IMR-90 (cell line): Measurements from ENCODE around the gene HPSE. TPM values are rescaled to one million over a fixed set of nuclear protein-coding genes. Genes with fewer than 3 reads are reported as not detected.

Experiments used
- ATAC-seq: fragments of 200-7000 bp; cut with Tn5 transposase; 2 replicates; pipeline ENCODE4 v1.9.1; 2020; ENCODE audit warnings: low read depth, mild to moderate bottlenecking, moderate library complexity
- BruUV-seq: library from RNA; stranded (reverse); fragments of 400-500 nt; replicated peaks from 2 replicates; lab custom pipeline; 2021; lab: Mats Ljungman, UMichigan
- CTCF ChIA-PET: fragments of 300-600 bp; formaldehyde crosslinking; extraction: SDS; loops from one replicate; lab custom pipeline; 2021; ENCODE audit warnings: antibody characterized with exemption; lab: Yijun Ruan, JAX
- POLR2A ChIA-PET: fragments of 300-600 bp; sonication (Branson Sonifier 250); formaldehyde crosslinking; loops from one replicate; lab custom pipeline; 2022; ENCODE audit warnings: antibody characterized with exemption; ENCODE audit not compliant: unreplicated experiment; lab: Charles Lee
- DNase-seq: peaks from one replicate; pipeline ENCODE4 v3.0.0; 2013
- H2AFZ ChIP-seq: replicated peaks from 2 replicates; pipeline ENCODE3; 2013; ENCODE audit warnings: low read length, mild to moderate bottlenecking; ENCODE audit not compliant: poor library complexity
- H2AK5ac ChIP-seq: 2 replicates; pipeline ENCODE4 v1.6.1; 2013; ENCODE audit warnings: low read depth, low read length, inconsistent platforms
- H2AK9ac ChIP-seq: replicated peaks from 2 replicates; pipeline ENCODE3; 2013; ENCODE audit warnings: mild to moderate bottlenecking, low read depth, low read length, moderate library complexity; ENCODE audit not compliant: poor library complexity
- H2BK120ac ChIP-seq: 2 replicates; pipeline ENCODE4 v1.6.1; 2013; ENCODE audit warnings: low read depth, low read length, inconsistent platforms
- H2BK15ac ChIP-seq: 3 replicates; pipeline ENCODE4 v1.6.1; 2013; ENCODE audit warnings: low read depth, low read length, inconsistent platforms
- H2BK20ac ChIP-seq: 2 replicates; pipeline ENCODE4 v1.6.1; 2013; ENCODE audit warnings: low read depth, mild to moderate bottlenecking, inconsistent platforms, low read length, moderate library complexity
- H2BK5ac ChIP-seq: 2 replicates; pipeline ENCODE4 v1.6.1; 2013; ENCODE audit warnings: mild to moderate bottlenecking, low read depth, low read length, inconsistent platforms; ENCODE audit not compliant: poor library complexity, severe bottlenecking
- H3K14ac ChIP-seq: replicated peaks from 2 replicates; pipeline ENCODE4 v1.6.1; 2013; ENCODE audit warnings: low read depth, low read length, inconsistent platforms
- H3K18ac ChIP-seq: 2 replicates; pipeline ENCODE4 v1.6.1; 2013; ENCODE audit warnings: low read depth, low read length, control low read depth
- H3K23ac ChIP-seq: 2 replicates; pipeline ENCODE4 v1.6.1; 2013; ENCODE audit warnings: low read depth, low read length, inconsistent platforms
- H3K27ac ChIP-seq: 2 replicates; pipeline ENCODE4 v1.5.1; 2013; ENCODE audit warnings: mild to moderate bottlenecking, control low read depth, low read length; ENCODE audit not compliant: insufficient read depth
- H3K27me3 ChIP-seq: 2 replicates; pipeline ENCODE4 v1.6.1; 2013; ENCODE audit warnings: low read length; ENCODE audit not compliant: control insufficient read depth, insufficient read depth
- H3K36me3 ChIP-seq: 2 replicates; pipeline ENCODE4 v1.6.1; 2013; ENCODE audit warnings: low read length, mixed read lengths; ENCODE audit not compliant: control insufficient read depth, insufficient read depth
- H3K4ac ChIP-seq: 2 replicates; pipeline ENCODE4 v1.6.1; 2013; ENCODE audit warnings: low read depth, low read length, inconsistent platforms
- H3K4me1 ChIP-seq: 2 replicates; pipeline ENCODE4 v1.6.1; 2013; ENCODE audit warnings: low read length, mixed read lengths; ENCODE audit not compliant: control insufficient read depth, insufficient read depth
- H3K4me2 ChIP-seq: 2 replicates; pipeline ENCODE4 v1.6.1; 2013; ENCODE audit warnings: low read depth, mild to moderate bottlenecking, control low read depth, low read length, moderate library complexity
- H3K4me3 ChIP-seq: 2 replicates; pipeline ENCODE4 v1.5.1; 2013; ENCODE audit warnings: low read depth, mild to moderate bottlenecking, control low read depth, low read length, moderate library complexity; ENCODE audit not compliant: insufficient read depth
- H3K56ac ChIP-seq: 2 replicates; pipeline ENCODE4 v1.6.1; 2013; ENCODE audit warnings: low read length, inconsistent platforms; ENCODE audit not compliant: insufficient read depth; ENCODE audit errors: extremely low read depth
- H3K79me1 ChIP-seq, 2 experiments: 2 replicates each; pipeline ENCODE4 v1.6.1; 2013; ENCODE audit warnings: low read length in 2 of 2, inconsistent platforms in 1 of 2, low read depth in 1 of 2
- H3K9ac ChIP-seq: 2 replicates; pipeline ENCODE4 v1.6.1; 2013; ENCODE audit warnings: low read depth, low read length, control low read depth
- H3K9me1 ChIP-seq: 2 replicates; pipeline ENCODE4 v1.6.1; 2013; ENCODE audit warnings: low read length, inconsistent platforms; ENCODE audit not compliant: insufficient read depth
- H3K9me3 ChIP-seq: 2 replicates; pipeline ENCODE4 v1.6.1; 2013; ENCODE audit warnings: low read length; ENCODE audit not compliant: control insufficient read depth, insufficient read depth
- H4K20me1 ChIP-seq: 2 replicates; pipeline ENCODE4 v1.6.1; 2013; ENCODE audit warnings: low read length, inconsistent platforms; ENCODE audit not compliant: insufficient read depth
- H4K5ac ChIP-seq: 2 replicates; pipeline ENCODE4 v1.6.1; 2013; ENCODE audit warnings: mild to moderate bottlenecking, low read depth, low read length, control low read depth
- H4K8ac ChIP-seq, 2 experiments: 2 replicates each; pipeline ENCODE4 v1.6.1; 2013; ENCODE audit warnings: low read depth in 2 of 2, low read length in 2 of 2, control low read depth in 1 of 2, inconsistent platforms in 1 of 2
- H4K91ac ChIP-seq: 2 replicates; pipeline ENCODE4 v1.6.1; 2013; ENCODE audit warnings: low read depth, low read length, inconsistent platforms; ENCODE audit not compliant: insufficient read depth
- CEBPB ChIP-seq: IDR thresholded peaks from 2 replicates; pipeline ENCODE4 v1.6.1; 2012; ENCODE audit warnings: low read depth, low read length, improper control_type of control experiment
- FOS ChIP-seq: fragments of 150-350 bp; IDR thresholded peaks from 2 replicates; pipeline ENCODE4 v1.6.1; 2016; ENCODE audit warnings: low read depth, low read length
- MXI1 ChIP-seq: IDR thresholded peaks from 2 replicates; pipeline ENCODE4 v1.6.1; 2012; ENCODE audit warnings: low read depth, mild to moderate bottlenecking, low read length, moderate library complexity, borderline replicate concordance
- NFE2L2 ChIP-seq: fragments of 150-350 bp; IDR thresholded peaks from 2 replicates; pipeline ENCODE4 v1.6.1; 2016; ENCODE audit warnings: low read depth, mild to moderate bottlenecking, low read length
- POLR2A ChIP-seq: IDR thresholded peaks from 2 replicates; pipeline ENCODE4 v1.6.1; 2012; ENCODE audit warnings: mild to moderate bottlenecking, low read depth, low read length
- RFX5 ChIP-seq: IDR thresholded peaks from 2 replicates; pipeline ENCODE4 v1.8.0; 2012; ENCODE audit warnings: low read depth, mild to moderate bottlenecking, low read length, moderate library complexity
- WGBS, 2 experiments: methylation state at CpG; one replicate each; pipeline versions ENCODE4 v1.1.5 to v1.1.7; 2013; ENCODE audit warnings: missing lambda C conversion rate in 2 of 2; ENCODE audit not compliant: insufficient read length in 1 of 2; ENCODE audit errors: extremely low coverage in 2 of 2; 5-methylcytosine and 5-hydroxymethylcytosine counted together
- dilution Hi-C: fragments of 300-500 bp; cut with HindIII; formaldehyde crosslinking; loops from one replicate; pipeline ENCODE4 v1.14.3; 2018; ENCODE audit warnings: low sequenced_read_pairs; ENCODE audit not compliant: unreplicated experiment
- in situ Hi-C: fragments of 300-500 bp; cut with MboI; formaldehyde crosslinking; loops from 3 replicates; pipeline ENCODE4 v1.14.3; 2019; ENCODE audit warnings: low sequenced_read_pairs, inconsistent platforms, mixed read lengths
- intact Hi-C: fragments of 100-400 bp; cut with micrococcal nuclease; formaldehyde crosslinking; loops from 2 replicates; pipeline ENCODE4 v1.10.0; 2022
- polyA plus RNA-seq, 3 experiments: library from polyadenylated mRNA; depleted of rRNA; stranded (reverse); fragments of >200 nt; gene quantifications; 2 replicates each; pipeline ENCODE4 v1.2.3, GENCODE V29; 2012; ENCODE audit warnings: low replicate concordance in 1 of 3
- total RNA-seq: library from RNA; depleted of rRNA; stranded (reverse); fragments of >200 nt; gene quantifications from 2 replicates; pipeline ENCODE4 v1.2.3, GENCODE V29; 2012
- TF ChIP-seq, protein P1 (sequence below): fragments of 150-350 bp; IDR thresholded peaks from 2 replicates; pipeline ENCODE4 v1.6.1; 2016; ENCODE audit warnings: low read depth, mild to moderate bottlenecking, low read length, moderate library complexity, borderline replicate concordance

HPSE gene
- total and polyA plus RNA-seq, 2 of the 4 experiments (the other 2 are of a cell fraction), result under 0.01 to 0.09 TPM

DNA sequence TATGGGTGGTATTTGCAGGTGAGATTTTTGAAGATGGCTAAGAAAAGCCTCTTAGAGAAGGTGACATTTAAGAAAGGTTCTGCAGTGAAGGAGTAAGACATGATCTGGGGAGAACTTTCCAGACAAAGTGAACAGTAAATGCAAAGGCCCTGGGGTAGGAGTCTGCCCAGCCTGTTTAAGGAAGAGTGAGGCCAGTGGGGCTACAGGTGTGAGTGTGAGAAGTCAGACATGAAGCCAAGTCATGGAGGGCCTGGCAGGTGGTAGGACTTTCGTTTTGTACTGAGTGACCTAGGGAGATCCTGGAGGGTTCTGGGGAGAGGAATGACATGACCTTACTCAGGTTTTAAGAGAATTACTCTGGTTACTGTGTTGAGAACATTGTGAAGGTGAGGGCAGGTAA lies 71.5 kb downstream of the HPSE start:
- POLR2A ChIA-PET, result no interaction called here

More for the DNA sequence above, 71.5 kb downstream of the HPSE start:
- H3K14ac ChIP-seq, result no peak overlapping the region
- H3K4me3 ChIP-seq, result no peak overlapping the region
- H2AFZ ChIP-seq, result no peak overlapping the region
- no peak overlapping the region for H2AK5ac ChIP-seq
- H4K8ac ChIP-seq, result no peak overlapping the region
- H2BK15ac ChIP-seq, result no peak overlapping the region
- no peak overlapping the region for H2BK20ac ChIP-seq
- no peak overlapping the region for H3K18ac ChIP-seq
- no peak overlapping the region for H3K23ac ChIP-seq
- H4K91ac ChIP-seq, result no peak overlapping the region
- H4K20me1 ChIP-seq, result no peaks in the 10 kb centered on the region
- no peak overlapping the region for H3K56ac ChIP-seq
- no TSS peak for BruUV-seq
- peaks cover 3% of the 10 kb centered on the region; the same call in 1 of the 2 replicates for H3K36me3 ChIP-seq
- H3K27ac ChIP-seq, result no peak overlapping the region
- ATAC-seq, result no peak
- intact Hi-C loops, result loop anchor here (5.0 kb wide), 1 partner anchor 801 kb away; no protein-coding TSS in a partner anchor
- H3K4me1 ChIP-seq, result peaks cover under 1% of the 10 kb centered on the region; the same call in 1 of the 2 replicates
- no peak overlapping the region for H3K4ac ChIP-seq
- in situ Hi-C loops, result loop anchor here (10.0 kb wide), 1 partner anchor 818 kb away; no protein-coding TSS in a partner anchor
- H3K9me3 ChIP-seq, result no peaks in the 10 kb centered on the region
- CTCF ChIA-PET, result no interaction called here
- H2AK9ac ChIP-seq, result no peak overlapping the region
- no peak overlapping the region for H2BK5ac ChIP-seq
- no peak overlapping the region for H4K5ac ChIP-seq
- no peaks in the 10 kb centered on the region for H3K27me3 ChIP-seq
- dilution Hi-C loops, result no loop called here
- no peak overlapping the region for H3K4me2 ChIP-seq
- TF ChIP-seq MXI1 (no peak), CEBPB (no peak), NFE2L2 (no peak), POLR2A (no peak), FOS (no peak), RFX5 (no peak)
- TF ChIP-seq, protein P1, sequence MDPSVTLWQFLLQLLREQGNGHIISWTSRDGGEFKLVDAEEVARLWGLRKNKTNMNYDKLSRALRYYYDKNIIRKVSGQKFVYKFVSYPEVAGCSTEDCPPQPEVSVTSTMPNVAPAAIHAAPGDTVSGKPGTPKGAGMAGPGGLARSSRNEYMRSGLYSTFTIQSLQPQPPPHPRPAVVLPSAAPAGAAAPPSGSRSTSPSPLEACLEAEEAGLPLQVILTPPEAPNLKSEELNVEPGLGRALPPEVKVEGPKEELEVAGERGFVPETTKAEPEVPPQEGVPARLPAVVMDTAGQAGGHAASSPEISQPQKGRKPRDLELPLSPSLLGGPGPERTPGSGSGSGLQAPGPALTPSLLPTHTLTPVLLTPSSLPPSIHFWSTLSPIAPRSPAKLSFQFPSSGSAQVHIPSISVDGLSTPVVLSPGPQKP, result no peak
- peaks cover 3% of the 10 kb centered on the region for H3K9me1 ChIP-seq
- no peak overlapping the region for H2BK120ac ChIP-seq
- DNase-seq, result no peak
- H3K9ac ChIP-seq, result no peak overlapping the region
- WGBS, 2 experiments, result no CpG with 5 or more reads among the region's 1 CpG
- no peaks in the 10 kb centered on the region for H3K79me1 ChIP-seq
